Smooth muscle cell (in vitro differentiated cells): ENCODE results near the gene TMEM175. TPM values are rescaled to one million over a fixed set of nuclear protein-coding genes. Genes with fewer than 3 reads are reported as not detected.

Source experiments
- DNase-seq: peaks from one replicate; lab custom pipeline; 2025; ENCODE audit not compliant: unreplicated experiment; lab: John Stamatoyannopoulos, UW
- H2AFZ ChIP-seq: fragments of 200-600 bp; sonication (generic); 2 replicates; pipeline ENCODE4 v1.6.0; 2016; ENCODE audit warnings: antibody characterized with exemption, low read depth, mild to moderate bottlenecking
- H3F3A ChIP-seq: fragments of 200-600 bp; sonication (generic); 2 replicates; pipeline ENCODE4 v1.6.0; 2017; ENCODE audit warnings: antibody characterized with exemption, low read depth
- H3K27ac ChIP-seq: fragments of 200-600 bp; sonication (generic); 2 replicates; pipeline ENCODE4 v1.5.1; 2016; ENCODE audit warnings: low read depth, mild to moderate bottlenecking
- H3K27me3 ChIP-seq: fragments of 200-600 bp; sonication (generic); 2 replicates; pipeline ENCODE4 v1.6.1; 2016; ENCODE audit warnings: low read depth, mild to moderate bottlenecking
- H3K36me3 ChIP-seq: fragments of 200-600 bp; sonication (generic); 2 replicates; pipeline ENCODE4 v1.5.1; 2016; ENCODE audit warnings: low read depth
- H3K4me1 ChIP-seq: fragments of 200-600 bp; sonication (generic); 2 replicates; pipeline ENCODE4 v1.5.1; 2016; ENCODE audit warnings: low read depth
- H3K4me2 ChIP-seq: fragments of 200-600 bp; sonication (generic); 2 replicates; pipeline ENCODE4 v1.6.0; 2016; ENCODE audit warnings: mild to moderate bottlenecking
- H3K4me3 ChIP-seq: fragments of 200-600 bp; sonication (generic); 2 replicates; pipeline ENCODE4 v1.5.1; 2016; ENCODE audit warnings: mild to moderate bottlenecking
- H3K79me2 ChIP-seq: fragments of 200-600 bp; sonication (generic); 2 replicates; pipeline ENCODE4 v1.6.0; 2016; ENCODE audit warnings: low read depth, mild to moderate bottlenecking
- H3K9ac ChIP-seq: fragments of 200-600 bp; sonication (generic); 2 replicates; pipeline ENCODE4 v1.6.0; 2016; ENCODE audit warnings: low read depth
- H3K9me3 ChIP-seq: fragments of 200-600 bp; sonication (generic); replicated peaks from 2 replicates; pipeline ENCODE4 v1.5.1; 2016; ENCODE audit warnings: low read depth
- H4K20me1 ChIP-seq: fragments of 200-600 bp; sonication (generic); 2 replicates; pipeline ENCODE4 v1.6.0; 2016; ENCODE audit warnings: low read depth
- CTCF ChIP-seq: fragments of 200-600 bp; sonication (generic); IDR thresholded peaks from 2 replicates; pipeline ENCODE4 v1.5.1; 2017; ENCODE audit warnings: borderline replicate concordance, mild to moderate bottlenecking, antibody characterized with exemption; ENCODE audit not compliant: insufficient read depth, poor library complexity, severe bottlenecking
- WGBS: methylation state at CpG from one replicate; pipeline ENCODE4 v1.1.7; 2016; ENCODE audit warnings: low lambda C conversion rate; 5-methylcytosine and 5-hydroxymethylcytosine counted together
- polyA plus RNA-seq: library from polyadenylated mRNA; unstranded; fragments of >200 nt; fragmentation: Nextera tagmentation; extraction: Ambion mirVana; gene quantifications from 2 replicates; pipeline ENCODE4 v1.2.1, GENCODE V29; 2016
- total RNA-seq: library from RNA; depleted of rRNA; stranded (reverse); fragments of >200 nt; gene quantifications from 2 replicates; pipeline ENCODE4 v1.2.3, GENCODE V29; 2014

TMEM175 gene
- total and polyA plus RNA-seq, 2 experiments from 2014 or later: 20.6 to 27.6 TPM

DNA sequence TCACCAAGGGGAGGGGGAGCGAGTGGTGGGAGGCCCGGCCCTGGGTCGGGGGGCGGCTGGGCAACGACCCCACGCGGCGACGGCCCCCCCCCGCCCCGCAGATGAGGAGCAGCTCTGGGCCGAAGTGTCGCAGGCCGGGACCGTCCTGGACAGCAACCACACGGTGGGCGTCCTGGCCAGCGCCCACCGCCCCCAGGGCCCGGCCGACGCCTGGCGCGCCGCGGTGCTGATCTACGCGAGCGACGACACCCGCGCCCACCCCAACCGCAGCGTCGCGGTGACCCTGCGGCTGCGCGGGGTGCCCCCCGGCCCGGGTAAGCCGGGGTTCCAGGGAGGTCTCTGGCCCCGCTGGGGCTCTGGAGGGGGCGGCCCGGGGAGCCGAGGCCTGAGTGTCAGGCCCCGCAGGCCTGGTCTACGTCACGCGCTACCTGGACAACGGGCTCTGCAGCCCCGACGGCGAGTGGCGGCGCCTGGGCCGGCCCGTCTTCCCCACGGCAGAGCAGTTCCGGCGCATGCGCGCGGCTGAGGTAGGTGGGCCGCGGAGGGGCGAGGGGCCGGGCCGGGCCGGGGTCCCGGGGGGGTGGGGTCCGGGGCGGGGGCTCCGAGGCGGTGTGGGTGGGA lies 70.5 kb downstream of the TMEM175 start:
- Histone ChIP-seq H3K36me3 (no peaks in the 10 kb centered on the region), H3K79me2 (no peaks in the 10 kb centered on the region), H3K4me2 (peak overlapping the region; percentile 48), H3K27me3 (peaks cover 84% of the 10 kb centered on the region), H4K20me1 (peaks cover 11% of the 10 kb centered on the region), H3K9ac (no peak overlapping the region), H3K4me1 (peaks cover under 1% of the 10 kb centered on the region), H3K4me3 (no peak overlapping the region), H3F3A (no peaks in the 10 kb centered on the region), H3K27ac (no peak overlapping the region), H2AFZ (no peak overlapping the region), H3K9me3 (no peaks in the 10 kb centered on the region)
- WGBS: 5% methylated on average over 25 of the region's 75 CpGs
- TF ChIP-seq CTCF: no peak
- DNase-seq: no peak

GRCh38 chr4:1003271-1004070 lies 71.2 kb downstream of the TMEM175 start:
- H3K9me3 ChIP-seq: no peaks in the 10 kb centered on the region
- H3K4me3 ChIP-seq: no peak overlapping the region
- no peaks in the 10 kb centered on the region for H3K36me3 ChIP-seq
- H3K9ac ChIP-seq: no peak overlapping the region
- H3F3A ChIP-seq: no peaks in the 10 kb centered on the region
- H3K79me2 ChIP-seq: no peaks in the 10 kb centered on the region
- DNase-seq: no peak
- peaks cover 4% of the 10 kb centered on the region for H4K20me1 ChIP-seq
- no peak overlapping the region for H2AFZ ChIP-seq
- peak overlapping the region; percentile 48 for H3K4me2 ChIP-seq
- peaks cover 84% of the 10 kb centered on the region for H3K27me3 ChIP-seq
- H3K4me1 ChIP-seq: no peaks in the 10 kb centered on the region
- no peak overlapping the region for H3K27ac ChIP-seq
- 62% methylated on average over 28 of the region's 63 CpGs for WGBS
- TF ChIP-seq CTCF: no peak

DNA sequence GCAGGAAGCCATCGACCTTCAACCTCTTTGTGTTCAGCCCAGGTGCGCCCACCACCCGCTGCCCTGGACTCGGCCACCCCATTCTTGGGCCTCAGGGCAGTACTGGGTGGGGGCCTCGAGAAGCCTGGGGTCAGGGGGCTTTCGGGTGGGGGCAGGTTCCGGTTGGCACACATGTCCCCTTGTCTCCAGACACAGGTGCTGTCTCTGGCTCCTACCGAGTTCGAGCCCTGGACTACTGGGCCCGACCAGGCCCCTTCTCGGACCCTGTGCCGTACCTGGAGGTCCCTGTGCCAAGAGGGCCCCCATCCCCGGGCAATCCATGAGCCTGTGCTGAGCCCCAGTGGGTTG lies 71.8 kb downstream of the TMEM175 start:
- no peak overlapping the region for H3K4me3 ChIP-seq
- no peaks in the 10 kb centered on the region for H3F3A ChIP-seq
- no peak overlapping the region for H2AFZ ChIP-seq
- 93% methylated on average over 9 of the region's 13 CpGs for WGBS
- no peaks in the 10 kb centered on the region for H3K36me3 ChIP-seq
- no peaks in the 10 kb centered on the region for H4K20me1 ChIP-seq
- H3K79me2 ChIP-seq: no peaks in the 10 kb centered on the region
- TF ChIP-seq CTCF: no peak
- H3K27ac ChIP-seq: no peak overlapping the region
- H3K9ac ChIP-seq: no peak overlapping the region
- H3K4me2 ChIP-seq: no peak overlapping the region
- DNase-seq: no peak
- H3K4me1 ChIP-seq: peaks cover 1% of the 10 kb centered on the region
- H3K27me3 ChIP-seq: peaks cover 87% of the 10 kb centered on the region
- no peaks in the 10 kb centered on the region for H3K9me3 ChIP-seq
